DOHH2 (cell line): ENCODE results near the gene SYT1.

ENCODE experiments used
- H3F3A ChIP-seq: fragments of 200-600 bp; sonication (generic), shearing (Covaris generic); 2 replicates; pipeline ENCODE4 v1.6.0; 2016; ENCODE audit warnings: antibody characterized with exemption, mild to moderate bottlenecking; ENCODE audit not compliant: control insufficient read depth, insufficient read depth
- H3K27ac ChIP-seq: fragments of 200-600 bp; sonication (generic); 2 replicates; pipeline ENCODE4 v1.5.1; 2014; ENCODE audit warnings: low read depth, mild to moderate bottlenecking, low read length, moderate library complexity
- H3K27me3 ChIP-seq: fragments of 200-600 bp; sonication (generic); 2 replicates; pipeline ENCODE4 v1.6.1; 2014; ENCODE audit warnings: mild to moderate bottlenecking, low read length, mixed read lengths; ENCODE audit not compliant: control insufficient read depth
- H3K36me3 ChIP-seq: fragments of 200-600 bp; sonication (generic); 2 replicates; pipeline ENCODE4 v1.6.1; 2014; ENCODE audit warnings: mild to moderate bottlenecking, low read length, moderate library complexity, mixed read lengths; ENCODE audit not compliant: control insufficient read depth
- H3K4me1 ChIP-seq: fragments of 200-600 bp; sonication (generic); 2 replicates; pipeline ENCODE4 v1.6.1; 2014; ENCODE audit warnings: mild to moderate bottlenecking, low read length, mixed read lengths; ENCODE audit not compliant: control insufficient read depth
- H3K4me2 ChIP-seq: fragments of 200-600 bp; sonication (generic); 2 replicates; pipeline ENCODE4 v1.6.0; 2014; ENCODE audit warnings: mild to moderate bottlenecking, low read length, moderate library complexity
- H3K4me3 ChIP-seq: fragments of 200-600 bp; sonication (generic); 2 replicates; pipeline ENCODE4 v1.5.1; 2014; ENCODE audit warnings: mild to moderate bottlenecking, low read length, mixed read lengths
- H3K79me2 ChIP-seq: fragments of 200-600 bp; sonication (generic); 2 replicates; pipeline ENCODE4 v1.6.1; 2014; ENCODE audit warnings: mild to moderate bottlenecking, low read length, mixed read lengths; ENCODE audit not compliant: control insufficient read depth
- H3K9me2 ChIP-seq: fragments of 200-600 bp; sonication (generic); replicated peaks from 2 replicates; pipeline ENCODE4 v1.6.1; 2014; ENCODE audit warnings: mild to moderate bottlenecking, low read length, mixed read lengths; ENCODE audit not compliant: control insufficient read depth
- H3K9me3 ChIP-seq: fragments of 200-600 bp; sonication (generic); 2 replicates; pipeline ENCODE4 v1.6.1; 2014; ENCODE audit warnings: antibody characterized with exemption, low read length, mixed read lengths; ENCODE audit not compliant: control insufficient read depth, insufficient read depth
- H4K20me1 ChIP-seq: fragments of 200-600 bp; sonication (generic); 2 replicates; pipeline ENCODE4 v1.6.0; 2014; ENCODE audit warnings: low read depth, mild to moderate bottlenecking, antibody characterized with exemption, low read length, moderate library complexity; ENCODE audit not compliant: control insufficient read depth, insufficient read depth
- EZH2phosphoT487 ChIP-seq: fragments of 200-600 bp; sonication (generic); IDR thresholded peaks from 2 replicates; pipeline ENCODE4 v1.6.1; 2017; ENCODE audit warnings: borderline replicate concordance, mild to moderate bottlenecking, antibody characterized with exemption, low read length, moderate library complexity, mixed read lengths
- TF ChIP-seq, protein P1 (sequence below): fragments of 200-600 bp; sonication (generic); IDR thresholded peaks from one replicate; pipeline ENCODE4 v1.5.1; 2014; ENCODE audit warnings: antibody characterized with exemption, mild to moderate bottlenecking, low read depth, low read length; ENCODE audit not compliant: poor library complexity, severe bottlenecking

SYT1 gene

GRCh38 chr12:79358716-79359300 lies 494.2 kb downstream of the SYT1 start:
- no peaks in the 10 kb centered on the region for H4K20me1 ChIP-seq
- H3K27me3 ChIP-seq: peaks cover 5% of the 10 kb centered on the region; the same call in 1 of the 2 replicates
- no peaks in the 10 kb centered on the region for H3K9me2 ChIP-seq
- no peak overlapping the region for H3K4me3 ChIP-seq
- H3K9me3 ChIP-seq: no peaks in the 10 kb centered on the region
- H3K27ac ChIP-seq: no peak overlapping the region
- H3K4me2 ChIP-seq: no peak overlapping the region
- H3F3A ChIP-seq: no peaks in the 10 kb centered on the region
- H3K79me2 ChIP-seq: no peaks in the 10 kb centered on the region
- no peaks in the 10 kb centered on the region for H3K4me1 ChIP-seq
- TF ChIP-seq, protein P1, sequence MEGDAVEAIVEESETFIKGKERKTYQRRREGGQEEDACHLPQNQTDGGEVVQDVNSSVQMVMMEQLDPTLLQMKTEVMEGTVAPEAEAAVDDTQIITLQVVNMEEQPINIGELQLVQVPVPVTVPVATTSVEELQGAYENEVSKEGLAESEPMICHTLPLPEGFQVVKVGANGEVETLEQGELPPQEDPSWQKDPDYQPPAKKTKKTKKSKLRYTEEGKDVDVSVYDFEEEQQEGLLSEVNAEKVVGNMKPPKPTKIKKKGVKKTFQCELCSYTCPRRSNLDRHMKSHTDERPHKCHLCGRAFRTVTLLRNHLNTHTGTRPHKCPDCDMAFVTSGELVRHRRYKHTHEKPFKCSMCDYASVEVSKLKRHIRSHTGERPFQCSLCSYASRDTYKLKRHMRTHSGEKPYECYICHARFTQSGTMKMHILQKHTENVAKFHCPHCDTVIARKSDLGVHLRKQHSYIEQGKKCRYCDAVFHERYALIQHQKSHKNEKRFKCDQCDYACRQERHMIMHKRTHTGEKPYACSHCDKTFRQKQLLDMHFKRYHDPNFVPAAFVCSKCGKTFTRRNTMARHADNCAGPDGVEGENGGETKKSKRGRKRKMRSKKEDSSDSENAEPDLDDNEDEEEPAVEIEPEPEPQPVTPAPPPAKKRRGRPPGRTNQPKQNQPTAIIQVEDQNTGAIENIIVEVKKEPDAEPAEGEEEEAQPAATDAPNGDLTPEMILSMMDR: no peak
- TF ChIP-seq EZH2phosphoT487: no peak
- H3K36me3 ChIP-seq: no peaks in the 10 kb centered on the region

DNA sequence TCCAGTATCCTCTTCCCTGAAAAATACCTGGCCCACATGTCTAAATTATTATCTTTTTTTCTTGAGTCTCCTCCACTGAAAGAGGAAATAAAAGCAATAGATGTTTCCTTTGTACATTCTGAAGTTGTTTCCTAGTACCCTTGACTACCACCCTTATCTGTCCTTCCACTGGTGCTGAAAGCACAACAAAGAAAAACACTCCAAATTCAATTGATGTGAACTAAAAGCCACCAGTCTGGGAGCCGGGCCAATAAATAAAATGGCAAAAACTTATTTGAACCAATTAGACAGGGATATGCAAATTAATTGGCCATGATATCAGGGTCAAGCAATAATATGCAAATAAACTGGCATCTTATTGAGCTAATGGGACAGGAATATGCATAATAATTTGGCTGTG lies 495.7 kb downstream of the SYT1 start:
- Histone ChIP-seq H3K36me3 (no peaks in the 10 kb centered on the region), H3K4me1 (no peaks in the 10 kb centered on the region), H3K27me3 (peaks cover 5% of the 10 kb centered on the region; the same call in 1 of the 2 replicates), H3K79me2 (no peaks in the 10 kb centered on the region), H4K20me1 (no peaks in the 10 kb centered on the region), H3K4me3 (no peak overlapping the region), H3K27ac (no peak overlapping the region), H3K4me2 (no peak overlapping the region), H3K9me3 (no peaks in the 10 kb centered on the region), H3F3A (no peaks in the 10 kb centered on the region), H3K9me2 (no peaks in the 10 kb centered on the region)
- TF ChIP-seq, protein P1: no peak
- TF ChIP-seq EZH2phosphoT487: no peak

DNA sequence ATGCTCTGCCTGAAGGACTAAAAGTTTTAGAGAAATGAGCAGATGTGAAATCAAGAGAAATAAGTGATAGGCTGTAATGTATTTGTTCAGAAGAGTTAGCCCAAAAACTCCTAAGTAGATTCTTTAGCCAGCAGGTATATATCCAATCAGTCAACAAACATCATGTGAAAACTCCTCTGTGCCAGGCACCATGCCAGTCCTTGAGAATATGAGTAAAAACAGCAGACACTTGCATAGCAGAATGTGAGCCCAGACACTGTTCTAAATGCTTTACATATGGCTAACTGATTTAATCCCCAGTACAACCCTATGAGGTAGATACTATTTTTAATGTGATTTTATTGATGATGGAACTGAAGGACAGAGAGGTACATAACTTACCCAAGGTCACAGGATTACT lies 496.4 kb downstream of the SYT1 start:
- TF ChIP-seq, protein P1: no peak
- TF ChIP-seq EZH2phosphoT487: no peak
- no peaks in the 10 kb centered on the region for H3F3A ChIP-seq
- H3K27me3 ChIP-seq: peaks cover 5% of the 10 kb centered on the region; the same call in 1 of the 2 replicates
- no peaks in the 10 kb centered on the region for H3K4me1 ChIP-seq
- H3K9me2 ChIP-seq: no peaks in the 10 kb centered on the region
- no peak overlapping the region for H3K27ac ChIP-seq
- H3K79me2 ChIP-seq: no peaks in the 10 kb centered on the region
- no peaks in the 10 kb centered on the region for H4K20me1 ChIP-seq
- H3K4me2 ChIP-seq: no peak overlapping the region
- H3K4me3 ChIP-seq: no peak overlapping the region
- H3K36me3 ChIP-seq: no peaks in the 10 kb centered on the region
- H3K9me3 ChIP-seq: no peaks in the 10 kb centered on the region
